Uterus (tissue), 2 donors: ENCODE data around the gene ZNF846.

ENCODE experiments used
- POLR2A ChIP-seq, 2 donors: fragments of 450-650 bp; IDR thresholded peaks; one replicate each; pipeline ENCODE4 v1.6.1; 2016; ENCODE audit warnings: antibody characterized with exemption in 2 of 2, mild to moderate bottlenecking in 1 of 2, moderate library complexity in 1 of 2
- TF ChIP-seq, protein P1 (sequence below), 4 experiments: fragments of 200-600 bp in 2 of 4; fragments of 450-650 bp in 2 of 4; sonication (generic) in 2 of 4; IDR thresholded peaks; one replicate each; pipeline ENCODE4 v1.5.1; 2016 to 2019; ENCODE audit warnings: antibody characterized with exemption in 4 of 4, mild to moderate bottlenecking in 2 of 4, moderate library complexity in 1 of 4

- TF ChIP-seq, protein P1, sequence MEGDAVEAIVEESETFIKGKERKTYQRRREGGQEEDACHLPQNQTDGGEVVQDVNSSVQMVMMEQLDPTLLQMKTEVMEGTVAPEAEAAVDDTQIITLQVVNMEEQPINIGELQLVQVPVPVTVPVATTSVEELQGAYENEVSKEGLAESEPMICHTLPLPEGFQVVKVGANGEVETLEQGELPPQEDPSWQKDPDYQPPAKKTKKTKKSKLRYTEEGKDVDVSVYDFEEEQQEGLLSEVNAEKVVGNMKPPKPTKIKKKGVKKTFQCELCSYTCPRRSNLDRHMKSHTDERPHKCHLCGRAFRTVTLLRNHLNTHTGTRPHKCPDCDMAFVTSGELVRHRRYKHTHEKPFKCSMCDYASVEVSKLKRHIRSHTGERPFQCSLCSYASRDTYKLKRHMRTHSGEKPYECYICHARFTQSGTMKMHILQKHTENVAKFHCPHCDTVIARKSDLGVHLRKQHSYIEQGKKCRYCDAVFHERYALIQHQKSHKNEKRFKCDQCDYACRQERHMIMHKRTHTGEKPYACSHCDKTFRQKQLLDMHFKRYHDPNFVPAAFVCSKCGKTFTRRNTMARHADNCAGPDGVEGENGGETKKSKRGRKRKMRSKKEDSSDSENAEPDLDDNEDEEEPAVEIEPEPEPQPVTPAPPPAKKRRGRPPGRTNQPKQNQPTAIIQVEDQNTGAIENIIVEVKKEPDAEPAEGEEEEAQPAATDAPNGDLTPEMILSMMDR (IDR thresholded peaks at IDR 0.05): peak in 1 of 4 experiments; percentile 23
- TF ChIP-seq POLR2A (IDR thresholded peaks at IDR 0.05): peak in 1 of 2 donors; percentile 23
Measured at GRCh38 chr19:9792206-9793070, 23.9 kb upstream of the ZNF846 start.
